GM19397 (cell line): ENCODE data around the gene CFAP61.

Source experiments
- ATAC-seq: cut with Tn5 transposase; IDR thresholded peaks from one replicate; pipeline ENCODE4 v1.9.1; 2021; ENCODE audit warnings: mild to moderate bottlenecking, moderate library complexity; ENCODE audit not compliant: unreplicated experiment

The CFAP61 gene

DNA sequence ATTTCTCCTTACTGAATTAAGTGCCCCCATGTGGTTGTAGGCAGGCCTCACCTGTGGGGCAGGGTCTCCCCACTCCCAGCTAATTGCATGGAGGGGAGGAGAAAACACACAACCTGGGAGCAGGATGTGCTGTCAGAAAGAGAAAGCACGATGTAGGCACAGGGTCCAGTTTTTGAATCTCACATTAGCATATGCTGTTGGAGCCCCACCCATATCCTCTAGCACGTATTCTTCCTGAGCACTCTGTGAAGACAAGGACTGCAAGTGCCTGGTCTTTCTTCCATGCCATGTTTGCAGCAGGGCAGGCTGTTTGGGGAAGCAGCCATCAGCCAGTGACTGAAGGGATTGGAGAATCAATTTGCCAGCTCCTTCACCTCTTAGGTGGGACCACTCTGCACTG is 108.2 kb downstream of the CFAP61 start:
- no peak for ATAC-seq

- no peak for ATAC-seq
These were observed 109.3 kb downstream of the CFAP61 start for GRCh38 chr20:20161611-20162010.

DNA sequence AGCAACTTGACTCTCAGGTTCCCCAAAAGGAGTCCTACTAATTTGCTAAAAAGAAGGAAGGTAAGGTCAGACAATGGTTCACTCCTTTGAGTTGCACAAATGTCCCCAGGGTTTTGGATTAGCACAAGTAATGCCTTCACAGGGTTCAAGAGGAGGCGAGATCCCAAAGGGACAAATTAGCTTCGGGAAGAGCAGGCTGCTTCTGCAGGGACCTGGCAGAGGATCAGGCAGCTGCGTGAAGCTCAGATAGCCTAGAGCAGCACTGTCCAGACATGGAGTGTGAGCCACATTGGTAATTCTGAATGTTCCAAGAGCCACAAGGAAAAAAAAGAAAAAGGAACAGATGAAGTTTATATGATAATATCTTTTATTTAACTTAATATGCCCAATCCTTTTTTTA is 115.4 kb downstream of the CFAP61 start:
- ATAC-seq: no peak

GRCh38 chr20:20173254-20173653 is 120.9 kb downstream of the CFAP61 start:
- no peak for ATAC-seq

GRCh38 chr20:20174089-20174835 is 121.9 kb downstream of the CFAP61 start:
- no peak for ATAC-seq

DNA sequence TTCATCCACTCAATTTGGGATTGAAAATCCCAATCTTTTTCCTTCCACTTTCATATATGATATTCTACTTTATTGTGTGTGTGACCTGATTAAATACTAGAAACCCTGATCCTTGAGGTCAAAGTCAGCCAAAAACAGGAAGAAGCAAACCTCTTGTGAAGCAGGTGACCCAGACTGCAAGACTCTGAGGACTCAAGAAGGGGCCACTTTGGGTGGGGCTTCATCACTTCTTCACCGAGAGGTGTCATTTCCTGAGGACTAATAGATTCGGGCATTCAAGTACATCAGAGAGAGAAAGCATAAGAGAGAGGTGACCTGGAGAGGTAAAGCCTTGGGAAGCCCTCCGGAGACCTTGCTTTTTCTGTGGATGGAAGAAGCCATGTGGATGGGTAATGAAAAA is 129.0 kb downstream of the CFAP61 start:
- ATAC-seq: no peak

DNA sequence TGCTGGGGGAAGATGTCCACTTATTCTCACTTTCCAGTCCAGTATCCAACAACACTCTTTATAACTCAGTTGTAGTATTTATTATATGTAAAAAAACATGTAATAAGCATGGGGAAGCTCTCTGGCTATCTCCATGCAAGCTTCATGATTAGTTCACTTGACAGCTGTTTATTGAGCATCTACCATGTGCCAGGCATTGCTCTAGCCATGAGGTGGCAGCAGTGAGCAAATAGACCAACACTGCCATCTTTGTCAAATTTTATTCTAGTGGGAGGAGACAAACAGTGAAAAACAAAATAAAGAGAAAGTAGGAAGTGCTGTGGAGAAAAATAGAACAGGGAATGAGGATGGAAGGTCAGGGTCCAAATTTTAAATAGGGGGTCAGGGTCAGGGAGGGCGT is 131.8 kb downstream of the CFAP61 start:
- no peak for ATAC-seq

DNA sequence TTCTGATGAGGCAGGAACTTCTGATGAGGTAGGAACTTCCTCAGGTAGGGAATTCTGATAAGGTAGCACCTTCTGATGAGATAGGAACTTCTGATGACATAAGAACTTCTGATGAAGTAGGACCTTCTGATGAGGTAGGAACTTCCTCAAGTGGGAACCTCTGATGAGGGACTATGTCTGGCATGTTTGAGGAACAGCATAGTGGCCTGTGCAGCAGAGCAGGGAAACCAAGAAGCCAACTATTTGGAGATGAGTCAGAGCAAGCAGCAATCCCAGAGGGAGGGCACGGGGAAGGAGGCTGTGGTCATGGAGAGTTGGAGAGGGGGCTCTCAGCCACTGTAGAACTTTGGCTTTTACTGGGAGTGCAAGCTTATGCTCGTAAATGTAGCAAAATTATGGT is 132.4 kb downstream of the CFAP61 start:
- ATAC-seq: no peak

DNA sequence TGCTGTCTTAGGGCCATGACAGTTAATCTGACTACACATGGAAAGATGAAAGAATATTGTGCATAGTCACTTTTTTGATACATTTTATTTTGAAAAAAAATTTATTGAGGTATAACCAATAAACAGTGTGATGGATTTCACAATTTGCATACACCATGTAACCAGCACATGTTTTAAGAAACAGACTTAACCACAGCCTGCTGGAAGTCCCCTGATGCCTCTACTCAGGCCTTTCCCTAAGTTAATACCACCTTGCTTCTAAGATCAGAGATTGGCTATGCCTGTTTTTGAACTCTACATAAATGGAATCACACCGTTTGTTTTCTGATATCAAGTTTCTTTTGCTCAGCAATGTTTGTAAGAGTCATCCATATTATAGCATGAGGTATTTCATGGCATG is 136.3 kb downstream of the CFAP61 start:
- no peak for ATAC-seq

DNA sequence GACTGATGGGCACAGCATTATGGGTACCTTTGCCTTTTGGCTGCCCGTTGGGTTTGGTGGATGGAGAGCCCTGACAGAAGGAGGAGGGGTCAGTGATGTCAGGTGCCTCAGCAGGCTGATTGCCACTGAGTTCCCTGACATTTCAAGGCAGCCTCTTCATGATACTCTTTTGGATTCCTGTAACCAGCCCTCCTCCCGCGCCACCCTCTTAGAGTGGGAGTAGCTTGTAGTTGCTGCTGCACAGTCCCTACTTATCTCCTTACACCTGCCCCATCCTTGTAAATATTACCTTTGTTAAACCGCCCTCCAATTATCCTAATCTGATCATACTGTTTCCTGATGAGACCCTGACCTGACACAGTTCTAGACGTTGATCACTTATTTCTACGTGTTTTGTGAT is 140.0 kb downstream of the CFAP61 start:
- ATAC-seq: no peak

DNA sequence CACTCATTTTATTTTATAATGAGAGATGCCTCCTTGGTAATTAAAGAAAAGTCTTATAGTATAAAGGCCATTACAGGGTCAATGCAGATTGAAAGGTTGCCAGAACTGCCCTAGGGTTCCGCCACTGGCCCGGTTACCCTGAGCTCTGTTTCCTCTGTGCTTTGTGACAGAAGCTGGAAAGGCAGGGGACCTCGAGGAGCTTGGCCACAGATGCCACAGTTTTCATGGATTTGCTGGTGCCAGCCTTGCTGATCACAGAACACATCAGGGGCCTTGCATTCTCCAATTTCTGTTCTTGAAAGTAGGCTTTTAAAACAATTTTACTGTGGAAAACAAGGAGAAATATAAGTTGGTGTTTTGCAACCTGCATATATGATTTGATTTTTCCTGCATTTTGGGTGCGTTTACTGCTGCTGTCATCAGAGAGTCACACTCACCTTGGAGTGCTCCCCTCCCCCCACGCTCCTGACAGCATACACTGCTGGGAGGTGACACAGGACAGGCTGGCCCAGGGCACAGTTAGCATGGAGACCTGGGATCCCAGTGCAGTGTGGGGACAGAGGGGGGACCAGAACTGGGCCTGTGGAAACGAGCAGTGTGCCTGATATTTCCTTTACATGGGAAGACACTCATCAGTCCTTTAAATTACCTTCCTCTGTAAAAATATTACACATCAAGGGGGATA is 142.8 kb downstream of the CFAP61 start:
- ATAC-seq: no peak

GRCh38 chr20:20196610-20197009 is 144.3 kb downstream of the CFAP61 start:
- no peak for ATAC-seq

DNA sequence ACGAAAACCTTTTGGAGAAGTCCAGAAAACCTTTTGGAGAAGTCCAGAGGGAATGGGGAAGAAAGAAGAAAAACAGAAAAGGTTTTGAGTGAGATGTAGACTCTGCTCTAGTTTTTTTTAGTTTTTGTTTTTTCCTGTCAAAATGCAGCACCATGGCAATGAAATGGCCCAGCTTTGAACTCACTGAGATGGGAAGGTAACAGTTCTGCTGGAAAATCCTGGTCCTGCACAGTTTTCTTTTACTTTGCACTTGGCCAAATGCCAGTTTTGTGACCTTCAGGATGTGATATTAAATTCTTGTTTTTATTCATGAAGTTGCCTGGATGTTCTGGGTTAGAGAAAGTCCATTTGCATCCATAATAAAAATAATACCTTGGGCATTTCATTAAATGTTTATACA is 145.7 kb downstream of the CFAP61 start:
- no peak for ATAC-seq

DNA sequence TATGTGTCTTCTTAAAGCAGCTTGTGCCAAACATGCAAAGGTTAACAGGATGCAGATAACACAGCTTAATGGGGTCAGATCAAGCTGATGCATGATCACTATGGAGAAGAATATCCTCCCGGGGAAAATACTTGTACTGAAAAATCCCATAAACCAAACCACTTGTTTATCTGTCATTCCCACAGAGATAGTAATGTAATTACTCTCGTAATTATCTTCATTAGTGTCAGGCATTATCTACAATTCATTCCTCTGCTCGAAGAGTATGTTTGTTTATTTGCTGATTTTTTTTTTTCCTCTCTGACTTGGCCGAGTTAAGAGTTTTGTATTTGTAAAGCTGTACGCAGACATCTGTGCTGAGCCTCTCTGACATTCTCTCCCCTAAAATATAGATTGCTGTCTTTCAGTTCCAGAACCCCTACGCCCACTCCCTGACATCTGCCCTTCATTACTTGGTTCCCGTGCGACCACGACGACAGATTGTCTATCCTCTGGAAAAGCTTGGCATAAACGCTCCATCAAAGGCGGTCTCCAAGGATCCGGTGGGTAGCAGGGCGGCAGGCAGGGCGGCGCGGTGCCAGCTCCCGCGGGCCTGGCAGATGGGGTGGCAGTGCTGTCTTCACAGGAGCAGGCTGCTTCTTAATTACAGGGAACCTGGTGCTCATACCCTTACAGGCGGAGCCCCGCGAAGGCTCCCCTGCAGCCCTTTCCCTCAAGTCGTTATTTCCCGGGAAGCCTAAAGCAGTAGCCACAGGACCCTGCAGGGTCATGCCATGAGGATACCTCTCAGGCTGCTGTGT is 147.2 kb downstream of the CFAP61 start:
- ATAC-seq: no peak

DNA sequence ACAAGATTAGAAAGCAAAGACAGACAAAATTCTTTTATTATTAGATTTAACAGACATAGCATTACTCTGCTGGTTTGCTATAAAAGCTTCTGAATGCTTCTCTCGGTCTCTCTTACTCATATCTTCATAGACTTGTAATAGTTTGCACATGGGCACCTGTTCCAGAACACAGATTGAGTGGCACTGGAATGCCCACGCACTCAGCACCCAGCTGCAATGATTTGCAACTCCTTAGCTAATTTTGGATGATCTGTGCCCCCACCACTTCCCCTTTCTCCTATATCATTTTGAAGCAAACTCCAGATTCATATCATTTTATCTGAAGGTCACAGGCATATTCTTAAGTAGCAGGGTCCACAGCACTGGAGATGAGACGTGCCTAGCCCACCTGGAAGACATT is 148.8 kb downstream of the CFAP61 start:
- ATAC-seq: no peak

GRCh38 chr20:20201639-20202038 is 149.3 kb downstream of the CFAP61 start:
- no peak for ATAC-seq

DNA sequence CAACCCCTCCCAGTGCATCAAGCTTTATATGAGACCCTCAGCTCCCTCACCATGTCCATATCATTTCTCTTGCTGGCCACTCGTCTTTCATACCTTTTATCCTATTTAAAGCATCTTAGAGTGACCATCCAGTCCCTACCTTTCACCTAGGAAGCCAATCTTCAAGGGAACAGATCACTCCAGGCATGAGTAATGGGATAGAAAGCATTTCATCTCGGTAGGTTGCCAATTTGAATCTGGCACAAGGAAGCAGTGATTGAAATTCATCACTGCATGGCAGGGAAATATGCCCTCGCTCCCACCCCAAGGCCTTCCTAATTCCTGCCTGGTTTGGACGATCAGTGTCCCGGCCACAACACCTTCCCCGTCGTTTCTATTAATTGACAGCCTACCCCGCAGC is 150.4 kb downstream of the CFAP61 start:
- no peak for ATAC-seq

DNA sequence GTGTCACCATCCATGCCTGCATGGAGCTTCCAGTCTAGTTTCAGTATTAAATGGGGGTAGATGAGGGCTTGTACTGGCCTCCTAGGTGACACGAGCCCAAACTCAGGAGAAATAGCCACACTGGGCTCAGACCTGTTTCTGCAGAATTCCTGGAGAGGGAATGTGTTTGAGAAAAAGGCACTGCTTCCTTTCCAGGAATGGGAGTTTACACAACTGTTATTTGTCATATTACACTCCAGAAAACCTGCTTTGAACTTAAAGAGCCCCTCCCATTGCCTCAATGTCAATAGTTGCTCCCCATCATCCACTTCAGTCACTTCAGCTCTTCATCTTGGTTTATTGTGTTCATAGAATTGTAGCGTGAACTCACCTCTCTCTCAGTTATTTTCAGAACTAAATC is 151.5 kb downstream of the CFAP61 start:
- ATAC-seq: no peak

GRCh38 chr20:20204256-20204655 is 151.9 kb downstream of the CFAP61 start:
- ATAC-seq: no peak

DNA sequence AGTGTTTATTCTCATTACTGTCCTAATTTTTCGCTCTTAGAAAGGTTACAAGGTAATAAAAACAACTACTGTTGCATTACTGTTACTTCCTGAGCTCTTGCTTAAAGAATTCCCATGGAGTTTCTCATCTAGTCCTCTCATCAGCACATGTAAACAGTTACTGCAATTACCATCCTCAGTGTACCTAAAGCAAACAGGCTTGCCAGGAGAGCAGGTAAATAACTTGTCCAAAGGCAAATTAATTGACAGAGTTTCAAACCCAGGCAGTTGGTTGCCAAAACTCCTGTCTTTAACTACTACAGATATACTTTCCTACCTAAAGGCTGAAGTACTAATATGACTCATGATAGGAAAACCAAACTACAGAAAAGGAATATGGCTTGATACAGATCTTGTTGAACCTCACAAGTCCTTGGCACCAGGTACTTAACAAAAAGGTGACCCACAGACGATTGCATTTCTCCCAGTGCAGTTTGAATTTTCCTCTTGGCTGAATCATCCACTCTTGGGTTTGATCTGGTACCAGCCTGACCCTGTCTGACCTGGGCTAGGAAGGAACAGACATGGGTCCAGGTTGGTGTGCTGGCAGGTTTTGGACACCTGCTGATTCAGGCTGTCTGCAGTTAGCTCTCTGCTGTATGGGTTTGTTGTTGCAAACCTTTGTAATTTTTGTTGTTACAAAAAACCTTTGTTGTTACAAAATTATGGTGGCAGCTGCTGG is 153.0 kb downstream of the CFAP61 start:
- ATAC-seq: no peak

DNA sequence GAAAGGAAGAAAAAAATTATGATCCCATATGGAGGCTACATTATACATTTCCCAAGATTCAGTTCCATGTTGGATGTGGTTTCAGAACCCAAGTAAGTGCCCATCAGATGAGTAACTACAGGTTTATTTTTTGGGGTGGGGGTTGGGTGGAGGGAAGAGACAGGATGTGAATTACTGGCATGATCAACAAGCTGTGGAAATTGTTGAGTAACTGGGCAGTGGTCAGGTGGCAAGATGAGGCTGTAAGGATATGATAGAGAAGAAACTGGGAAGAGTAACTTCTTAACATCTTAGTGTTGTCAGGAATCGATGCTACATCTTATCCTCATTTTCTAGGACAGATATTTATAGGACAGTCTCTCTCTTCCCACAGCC is 153.5 kb downstream of the CFAP61 start:
- no peak for ATAC-seq
